ENCODE data around the gene CC2D1A.

GRCh38 chr19:13952931-13953531, 47.0 kb downstream of the CC2D1A start:
- TF ChIP-seq POLR2AphosphoS5 (IDR thresholded peaks at IDR 0.05; ENCODE audit: borderline replicate concordance, low read depth, low read length) (no peak), EZH2 (IDR thresholded peaks at IDR 0.05) (no peak), FOXP2 (optimal IDR thresholded peaks at IDR 0.05; ENCODE audit: control extremely low read depth, extremely low read length, insufficient read depth) (no peak)
